ENCODE results near the gene LRMDA.

- TF ChIP-seq CEBPB (IDR thresholded peaks at IDR 0.05; ENCODE audit: low read depth) (no peak), REST (IDR thresholded peaks at IDR 0.05; ENCODE audit: low read depth) (no peak), CTCF (IDR thresholded peaks at IDR 0.05 in 2 of 3, conservative IDR thresholded peaks at IDR 0.05 in 1 of 3; ENCODE audit: borderline replicate concordance in 1 of 3, insufficient read depth in 1 of 3, low read depth in 2 of 3, low read length in 2 of 3) (no peak), EGR1 (IDR thresholded peaks at IDR 0.05; ENCODE audit: low read depth) (no peak), JUND (IDR thresholded peaks at IDR 0.05) (no peak), EZH2 (IDR thresholded peaks at IDR 0.05) (no peak), EZH2phosphoT487 (IDR thresholded peaks at IDR 0.05; ENCODE audit: borderline replicate concordance) (no peak), POLR2A (IDR thresholded peaks at IDR 0.05; ENCODE audit: borderline replicate concordance, extremely low read depth, insufficient read depth, insufficient read length) (no peak)
Observed at GRCh38 chr10:76197293-76197692, 765.9 kb downstream of the LRMDA start.

Data from HCT116 (cell line).